GM12874 (cell line): ENCODE data around the gene FARP1.

Experiments
- CTCF ChIP-seq: IDR thresholded peaks from 2 replicates; pipeline ENCODE4 v1.5.1; 2011; ENCODE audit warnings: low read depth, mild to moderate bottlenecking, control low read depth, low read length, moderate library complexity; ENCODE audit not compliant: insufficient read depth

The FARP1 gene

GRCh38 chr13:98309569-98310335 lies 166.9 kb downstream of the FARP1 start:
- no peak for TF ChIP-seq CTCF

GRCh38 chr13:98310485-98311199 lies 167.7 kb downstream of the FARP1 start:
- no peak for TF ChIP-seq CTCF

GRCh38 chr13:98311200-98311548 lies 168.3 kb downstream of the FARP1 start:
- no peak for TF ChIP-seq CTCF

- TF ChIP-seq CTCF: no peak
These were observed 169.7 kb downstream of the FARP1 start for GRCh38 chr13:98312606-98313005.

- TF ChIP-seq CTCF: no peak
These were observed 170.4 kb downstream of the FARP1 start for GRCh38 chr13:98313023-98313921.

- TF ChIP-seq CTCF: no peak
These were observed 171.0 kb downstream of the FARP1 start for GRCh38 chr13:98313922-98314292.

- no peak for TF ChIP-seq CTCF
These were observed 172.6 kb downstream of the FARP1 start for GRCh38 chr13:98315466-98315865.
